GM08714 (cell line): Measurements from ENCODE around the gene PLXNA1.

Source experiments
- H3K4me3 ChIP-seq: fragments of 200-500 bp; sonication (Bioruptor generic); 2 replicates; pipeline ENCODE4 v1.5.1; 2014; ENCODE audit warnings: mild to moderate bottlenecking, low read length, inconsistent platforms
- ZNF274 ChIP-seq: IDR thresholded peaks from 2 replicates; pipeline ENCODE4 v1.6.1; 2012; ENCODE audit warnings: mild to moderate bottlenecking, low read depth, low read length

PLXNA1 gene

DNA sequence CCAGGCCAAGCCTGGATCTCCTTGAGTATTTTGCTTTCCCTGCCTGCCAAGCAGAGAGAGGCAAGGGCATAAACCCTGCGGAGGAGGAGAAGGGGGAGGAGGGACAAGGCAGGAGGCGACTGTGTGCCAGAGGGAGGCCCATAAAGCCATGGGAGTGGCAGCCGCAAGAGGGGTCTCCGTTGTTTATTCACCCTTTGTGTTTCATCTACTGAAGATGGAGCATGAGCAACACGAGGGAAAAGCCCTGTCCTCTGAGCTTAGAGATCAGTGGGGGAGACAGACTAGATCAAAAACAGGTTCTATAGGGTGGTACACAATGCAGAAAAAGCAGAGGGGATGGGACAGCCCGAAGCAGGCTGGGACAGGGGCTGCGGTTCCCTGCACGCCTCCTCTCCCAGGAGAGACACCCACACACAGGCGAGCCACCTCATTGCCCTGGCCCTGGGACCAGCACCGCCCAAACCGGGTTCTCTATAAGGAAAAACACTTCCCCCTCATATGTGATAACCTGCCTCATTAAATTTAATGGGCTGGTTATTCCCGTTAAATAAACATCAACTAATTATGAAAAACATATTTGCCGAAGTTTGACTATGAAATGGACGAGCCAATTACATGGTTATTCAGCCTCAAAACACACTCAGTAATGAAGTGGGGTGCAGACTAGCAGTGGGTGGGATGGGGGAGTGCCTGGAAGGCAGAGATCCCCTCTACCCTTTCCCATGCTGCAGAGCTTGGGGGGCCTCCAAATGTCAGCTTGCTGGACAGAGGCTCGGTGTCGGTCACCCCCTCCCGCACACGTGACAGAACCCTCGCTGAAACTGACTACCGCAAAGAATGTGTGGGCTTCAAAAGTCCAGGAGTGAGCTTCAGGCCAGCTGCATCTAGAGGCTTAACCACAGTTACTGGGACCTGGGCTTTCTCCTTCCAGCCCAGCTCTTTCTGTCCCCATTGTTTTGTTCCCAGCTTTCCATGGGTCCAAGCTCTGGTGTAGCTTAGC, 14.2 kb upstream of the PLXNA1 start:
- TF ChIP-seq ZNF274 = no peak
- H3K4me3 ChIP-seq = no peak overlapping the region

DNA sequence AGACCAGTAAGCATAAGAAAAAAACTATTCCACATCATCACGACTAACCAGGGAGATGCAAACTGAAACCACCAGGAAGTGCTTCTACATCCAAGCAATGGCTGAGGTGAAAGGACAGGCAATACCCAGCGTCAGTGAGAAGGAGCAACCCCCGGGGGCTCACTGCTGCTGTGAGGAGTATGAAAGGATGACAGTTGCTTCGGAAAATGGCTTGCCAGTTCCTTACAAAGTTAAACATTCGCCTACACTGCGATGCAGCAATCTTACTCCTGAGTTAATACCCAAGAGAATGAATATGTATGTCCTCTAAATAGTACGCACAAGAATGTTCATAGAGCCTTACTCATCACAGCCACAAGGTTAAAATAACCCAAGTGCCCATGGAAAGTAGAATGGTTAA, 13.3 kb upstream of the PLXNA1 start:
- no peak overlapping the region for H3K4me3 ChIP-seq
- no peak for TF ChIP-seq ZNF274

GRCh38 chr3:126970101-126970500, 12.8 kb upstream of the PLXNA1 start:
- H3K4me3 ChIP-seq = no peak overlapping the region
- no peak for TF ChIP-seq ZNF274

GRCh38 chr3:126970921-126971320, 12.0 kb upstream of the PLXNA1 start:
- TF ChIP-seq ZNF274 = no peak
- no peak overlapping the region for H3K4me3 ChIP-seq

DNA sequence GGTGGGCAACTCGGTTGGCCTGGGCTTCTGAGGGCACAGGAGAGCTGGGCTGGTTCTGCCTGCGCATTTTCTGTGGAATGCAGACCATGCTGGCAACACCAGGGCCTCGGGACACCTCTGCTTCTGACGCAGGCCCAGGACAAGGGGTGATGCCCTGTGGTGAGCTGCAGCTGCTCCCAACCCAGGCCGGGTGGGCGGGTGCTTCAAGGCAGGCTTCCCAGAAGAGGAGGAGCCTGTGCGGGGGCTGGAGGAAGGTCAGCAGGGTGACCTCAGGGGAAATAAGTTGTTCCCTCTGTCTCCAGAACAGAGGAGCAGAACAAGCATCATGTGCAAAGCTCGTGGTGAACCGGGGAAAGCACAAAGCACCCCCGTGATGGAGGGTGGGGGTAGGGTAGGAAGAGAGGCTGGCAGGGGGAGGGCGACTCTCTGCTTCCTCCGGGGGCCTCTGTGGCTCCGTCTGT, 11.0 kb upstream of the PLXNA1 start:
- no peak for TF ChIP-seq ZNF274
- H3K4me3 ChIP-seq = no peak overlapping the region

DNA sequence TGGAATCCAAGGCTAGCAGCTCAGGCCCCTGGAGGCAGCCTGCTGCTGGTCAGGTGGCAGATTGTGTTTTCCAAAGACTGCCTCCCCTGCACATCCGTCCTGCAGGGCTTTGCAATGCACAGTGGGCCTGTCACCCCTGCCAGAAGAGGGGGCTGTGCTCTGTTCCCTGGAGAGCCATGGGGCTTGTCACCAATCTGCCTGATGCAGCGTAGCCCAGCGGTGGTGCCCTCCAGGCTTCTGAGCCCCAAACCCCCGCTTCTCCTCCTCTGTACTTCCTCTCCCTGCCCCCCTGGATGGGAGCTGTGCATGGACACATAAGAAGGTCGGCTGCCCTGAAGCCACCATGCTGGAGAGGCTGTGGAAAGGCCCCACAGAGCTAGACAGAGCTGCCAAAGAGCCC, 10.0 kb upstream of the PLXNA1 start:
- no peak for TF ChIP-seq ZNF274

GRCh38 chr3:126973814-126974213, 9.1 kb upstream of the PLXNA1 start:
- no peak for TF ChIP-seq ZNF274
- no peak overlapping the region for H3K4me3 ChIP-seq

More for the DNA sequence above, 10.0 kb upstream of the PLXNA1 start:
- H3K4me3 ChIP-seq = no peak overlapping the region

GRCh38 chr3:126974756-126975155, 8.2 kb upstream of the PLXNA1 start:
- no peak overlapping the region for H3K4me3 ChIP-seq
- TF ChIP-seq ZNF274 = no peak

GRCh38 chr3:126976906-126977305, 6.0 kb upstream of the PLXNA1 start:
- no peak overlapping the region for H3K4me3 ChIP-seq
- no peak for TF ChIP-seq ZNF274

GRCh38 chr3:126977821-126978220, 5.1 kb upstream of the PLXNA1 start:
- TF ChIP-seq ZNF274 = no peak
- no peak overlapping the region for H3K4me3 ChIP-seq

GRCh38 chr3:126978291-126978690, 4.6 kb upstream of the PLXNA1 start:
- H3K4me3 ChIP-seq = no peak overlapping the region
- TF ChIP-seq ZNF274 = no peak

DNA sequence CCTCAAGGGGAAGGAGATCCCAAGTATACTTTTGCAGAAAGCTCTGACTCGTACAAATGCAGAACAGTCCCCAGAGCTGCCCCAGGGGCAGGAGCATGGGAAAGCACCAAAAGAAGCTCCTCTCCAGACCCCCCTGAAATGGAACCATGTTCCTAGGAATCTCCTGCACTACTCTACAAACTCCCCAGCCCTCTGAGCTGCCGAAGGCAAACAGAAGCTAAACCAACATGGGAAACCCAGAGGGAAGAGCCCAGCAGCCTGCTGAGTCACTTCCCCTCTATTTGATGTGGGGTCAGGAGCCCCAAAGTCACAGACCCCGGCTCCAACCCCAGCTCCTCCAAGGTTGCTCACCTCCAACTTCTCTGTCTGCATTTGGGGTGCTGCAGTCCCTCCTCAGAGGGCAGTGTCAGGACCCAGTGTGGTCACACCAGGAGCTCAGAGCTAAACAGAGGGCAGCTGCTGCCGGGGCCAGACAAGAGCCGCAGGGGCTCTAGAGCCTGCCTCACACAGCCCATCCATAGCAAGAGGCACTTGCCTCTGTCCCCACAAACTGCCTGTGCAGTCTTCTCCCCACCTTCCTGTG, 3.8 kb upstream of the PLXNA1 start:
- H3K4me3 ChIP-seq = no peak overlapping the region
- TF ChIP-seq ZNF274 = no peak

DNA sequence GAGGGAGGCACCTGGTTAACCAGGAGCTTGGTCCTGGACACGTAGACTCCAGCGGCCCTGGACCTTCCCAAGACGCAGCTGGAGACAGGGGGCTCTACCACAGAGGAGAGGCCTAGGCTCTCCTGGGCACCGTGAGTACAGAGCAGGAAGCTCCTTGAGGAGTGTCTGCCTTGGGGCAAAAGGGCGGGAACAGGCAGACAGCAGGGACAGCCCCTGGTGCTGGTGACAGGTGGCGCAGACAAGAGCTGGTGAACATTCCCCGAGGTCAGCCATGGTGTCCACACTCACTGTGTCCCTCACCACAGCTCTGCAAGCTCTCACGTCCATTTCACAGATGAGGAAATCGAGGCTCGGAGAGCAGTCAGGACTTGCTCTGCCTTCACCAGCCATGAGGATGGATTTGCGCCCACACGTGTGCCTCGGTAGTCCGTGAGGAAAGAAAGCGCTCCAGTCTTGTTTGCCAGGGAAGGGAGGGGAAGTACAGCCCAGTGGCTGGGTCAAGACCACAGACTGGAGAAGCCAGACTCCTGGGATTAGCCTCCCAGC, 2.6 kb upstream of the PLXNA1 start:
- no peak overlapping the region for H3K4me3 ChIP-seq
- no peak for TF ChIP-seq ZNF274

DNA sequence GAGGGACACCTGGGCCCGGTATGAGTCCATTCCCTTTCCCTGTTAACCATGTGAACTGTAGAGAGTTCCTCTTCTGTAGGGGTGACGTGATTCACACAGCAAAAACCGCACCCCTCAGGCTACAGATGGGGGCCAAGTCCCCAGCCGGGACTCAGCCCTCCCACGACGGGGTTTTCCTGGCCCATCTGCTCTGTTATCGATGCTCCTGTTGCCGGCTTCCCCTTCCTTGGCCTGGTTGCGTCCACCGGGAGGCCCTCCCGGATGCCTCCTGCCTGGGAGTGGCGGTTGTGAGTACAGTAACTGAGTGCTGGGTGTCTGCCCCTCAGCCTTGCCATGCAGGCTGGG, 817 bp upstream of the PLXNA1 start:
- TF ChIP-seq ZNF274 = no peak
- peak overlapping the region; percentile 51; the same call in 1 of the 2 replicates for H3K4me3 ChIP-seq

DNA sequence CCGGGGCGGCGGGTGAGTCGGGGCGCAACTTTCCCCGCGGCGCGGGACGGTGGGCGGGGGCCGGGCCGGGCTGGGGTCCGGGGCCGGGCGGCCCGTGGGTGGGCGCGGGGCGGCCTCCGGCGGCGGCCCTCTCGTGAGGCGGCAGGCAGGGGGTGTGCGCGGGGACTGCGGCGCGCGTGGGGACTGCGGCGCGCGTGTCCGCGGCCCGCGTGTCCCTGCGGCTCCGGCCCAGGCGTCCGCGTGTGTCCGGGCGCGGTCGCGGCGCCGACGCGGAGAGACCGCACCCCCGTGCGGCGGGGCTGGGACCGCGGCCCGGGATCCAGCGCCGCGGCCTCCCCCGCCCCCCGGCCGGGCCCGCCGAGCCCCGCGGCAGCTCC, 349 bp downstream of the PLXNA1 start:
- peak overlapping the region; percentile 42; the same call in 1 of the 2 replicates for H3K4me3 ChIP-seq
- no peak for TF ChIP-seq ZNF274
